ENCODE results near the gene NFAT5. TPM values are rescaled to one million over a fixed set of nuclear protein-coding genes. Genes with fewer than 3 reads are reported as not detected.

Gene NFAT5
- total and polyA plus RNA-seq, 9 of the 15 experiments (the other 6 are each of a cell fraction or from before 2014, with no cell fraction given) = 0.78 to 20.5 (median 12.4) TPM

GRCh38 chr16:69698404-69698803, 132.6 kb downstream of the NFAT5 start:
- H3K79me2 ChIP-seq (ENCODE audit: control insufficient read depth, insufficient read depth, low read length) = no peaks in the 10 kb centered on the region
- H3K36me3 ChIP-seq (ENCODE audit: control insufficient read depth, insufficient read depth, low read length) = peaks cover 72% of the 10 kb centered on the region
- in situ Hi-C loops (cut with MboI) (no loop called here), intact Hi-C loops (cut with micrococcal nuclease) (no loop called here)
- no peak overlapping the region for H3K4me2 ChIP-seq (ENCODE audit: insufficient read depth, low read length)
- H3K9me1 ChIP-seq (ENCODE audit: control insufficient read depth, insufficient read depth, low read length) = no peaks in the 10 kb centered on the region
- no peaks in the 10 kb centered on the region for H3K27me3 ChIP-seq (ENCODE audit: control insufficient read depth in 2 of 2, insufficient read depth in 2 of 2, low read length in 2 of 2)
- 66% methylated on average over 3 of the region's 3 CpGs for WGBS (ENCODE audit: insufficient coverage, low coverage, missing lambda C conversion rate)
- ATAC-seq (no peak), DNase-seq (ENCODE audit: extremely low read depth in 1 of 4, low spot score in 3 of 4) (no peak), FAIRE-seq (no peak)
- no peak overlapping the region for H3K27ac ChIP-seq (ENCODE audit: extremely low read depth, low read depth, low read length)
- H3K4me3 ChIP-seq = no peak overlapping the region
- no peak overlapping the region for H2AFZ ChIP-seq (ENCODE audit: low read depth, low read length)
- H3K4me1 ChIP-seq (replicated peaks in 1 of 2; ENCODE audit: control insufficient read depth in 2 of 2, insufficient read depth in 2 of 2, low read length in 2 of 2) = no peaks in the 10 kb centered on the region
- no TSS peak for BruUV-seq (replicated peaks)
- H3K9me3 ChIP-seq (replicated peaks; ENCODE audit: control insufficient read depth, insufficient read depth, low read depth, low read length) = no peaks in the 10 kb centered on the region
- TF ChIP-seq ZNF197 (CRISPR knock-in tag; IDR thresholded peaks at IDR 0.05; ENCODE audit: low read depth) (no peak), ATF4 (CRISPR knock-in tag; IDR thresholded peaks at IDR 0.05) (no peak), HNRNPL (IDR thresholded peaks at IDR 0.05; ENCODE audit: low read depth, low read length) (no peak), ZNF436 (CRISPR knock-in tag; IDR thresholded peaks at IDR 0.05) (no peak), GTF2F1 (IDR thresholded peaks at IDR 0.05; ENCODE audit: low read depth, low read length) (no peak)
- TF ChIP-seq, protein P1, sequence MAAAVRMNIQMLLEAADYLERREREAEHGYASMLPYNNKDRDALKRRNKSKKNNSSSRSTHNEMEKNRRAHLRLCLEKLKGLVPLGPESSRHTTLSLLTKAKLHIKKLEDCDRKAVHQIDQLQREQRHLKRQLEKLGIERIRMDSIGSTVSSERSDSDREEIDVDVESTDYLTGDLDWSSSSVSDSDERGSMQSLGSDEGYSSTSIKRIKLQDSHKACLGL (CRISPR knock-in tag; IDR thresholded peaks at IDR 0.05; ENCODE audit: borderline replicate concordance, poor library complexity, severe bottlenecking) = no peak
- no peak overlapping the region for H3K9ac ChIP-seq (ENCODE audit: insufficient read depth in 1 of 2, low read depth in 2 of 2, low read length in 2 of 2)
- no peaks in the 10 kb centered on the region for H4K20me1 ChIP-seq (replicated peaks; ENCODE audit: control insufficient read depth, insufficient read depth, low read length)
- ChIA-PET CTCF (ENCODE audit: low intra/inter-chr PET ratio) (no interaction called here), POLR2A (interaction anchor here (1.7 kb wide), 1 partner anchor 28 kb away, joined by 6 read pairs; the partner anchor contains the start of gene NQO1)

All from K562 (cell line).